Muscle layer of duodenum (tissue), 2 donors: Measurements from ENCODE around the gene TOP1.

Experiments used
- H3K27ac ChIP-seq: one replicate; pipeline ENCODE4 v1.7.0; 2013; ENCODE audit warnings: mild to moderate bottlenecking, low read length
- H3K27me3 ChIP-seq: one replicate; pipeline ENCODE4 v1.7.0; 2013; ENCODE audit warnings: low read depth, mild to moderate bottlenecking, control low read depth, low read length
- H3K36me3 ChIP-seq, 2 donors: one replicate each; pipeline ENCODE4 v1.7.0; 2013; ENCODE audit warnings: low read length in 2 of 2, control low read depth in 1 of 2, mild to moderate bottlenecking in 1 of 2; ENCODE audit not compliant: insufficient read depth in 2 of 2, control insufficient read depth in 1 of 2
- H3K4me1 ChIP-seq, 2 donors: one replicate each; pipeline ENCODE4 v1.7.0; 2013; ENCODE audit warnings: low read length in 2 of 2, mild to moderate bottlenecking in 2 of 2, control low read depth in 1 of 2, moderate library complexity in 1 of 2; ENCODE audit not compliant: insufficient read depth in 2 of 2, control insufficient read depth in 1 of 2
- H3K4me3 ChIP-seq, 2 donors: one replicate each; pipeline ENCODE4 v1.7.0; 2013; ENCODE audit warnings: low read length in 2 of 2, low read depth in 1 of 2, mild to moderate bottlenecking in 1 of 2
- H3K9me3 ChIP-seq, 2 donors: one replicate each; pipeline ENCODE4 v1.7.0; 2013; ENCODE audit warnings: low read length in 2 of 2, control low read depth in 1 of 2, mild to moderate bottlenecking in 1 of 2; ENCODE audit not compliant: control insufficient read depth in 1 of 2
- donor health status: healthy.

Gene TOP1

DNA sequence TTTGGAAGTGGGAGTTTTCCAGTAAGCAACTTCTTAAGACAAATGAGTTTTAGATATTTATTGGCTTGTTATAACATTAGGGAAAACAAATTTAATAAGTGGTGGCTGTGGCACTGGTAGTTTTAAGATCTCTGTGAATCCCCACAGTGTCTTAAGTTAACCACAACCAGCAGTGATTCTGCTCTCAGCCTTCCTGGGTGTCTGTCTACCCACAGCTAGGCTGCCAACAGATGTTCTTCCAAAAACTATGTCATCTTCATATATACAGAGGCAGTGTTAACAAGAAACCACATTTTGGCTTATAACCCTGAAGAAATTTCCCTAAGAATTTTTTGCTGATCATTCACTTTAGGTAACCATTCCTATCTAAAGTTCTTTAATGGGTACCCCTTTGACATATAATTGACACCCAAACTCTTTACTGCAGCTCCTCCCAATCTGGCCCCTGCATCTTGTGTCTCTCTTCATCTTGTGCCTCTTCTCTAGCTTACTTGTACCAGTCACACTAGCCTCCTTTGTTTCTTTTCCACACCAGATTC is 52.7 kb downstream of the TOP1 start:
- peaks cover 45 to 63% of the 10 kb centered on the region in 2 donors for H3K36me3 ChIP-seq
- H3K27me3 ChIP-seq, result no peaks in the 10 kb centered on the region
- peaks cover 4 to 20% of the 10 kb centered on the region in 2 donors for H3K4me1 ChIP-seq
- no peak overlapping the region for H3K27ac ChIP-seq
- H3K9me3 ChIP-seq, result no peaks in the 10 kb centered on the region
- H3K4me3 ChIP-seq, result no peak overlapping the region

DNA sequence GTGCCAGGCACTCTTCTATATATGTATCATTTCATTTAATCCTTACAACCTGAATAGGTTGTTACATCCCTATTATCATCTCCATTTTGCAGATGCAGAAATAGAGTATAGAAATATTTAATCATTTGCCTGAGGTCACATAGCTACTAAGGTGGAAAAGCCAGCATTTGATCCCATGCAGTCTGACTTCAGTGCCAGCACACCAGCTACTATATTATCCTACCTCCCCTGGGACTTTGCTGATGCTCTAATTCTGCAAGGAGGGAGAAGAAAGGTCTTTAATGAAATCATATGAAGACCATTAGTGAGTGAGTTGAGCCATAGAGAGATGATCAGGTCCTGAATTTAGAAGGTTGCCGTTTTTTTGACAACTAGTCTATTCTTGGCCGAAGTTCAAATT is 53.7 kb downstream of the TOP1 start:
- Histone ChIP-seq H3K9me3 (no peaks in the 10 kb centered on the region), H3K4me1 (peaks cover 4 to 20% of the 10 kb centered on the region in 2 donors), H3K36me3 (peaks cover 51 to 67% of the 10 kb centered on the region in 2 donors), H3K27ac (no peak overlapping the region), H3K27me3 (no peaks in the 10 kb centered on the region), H3K4me3 (no peak overlapping the region)

DNA sequence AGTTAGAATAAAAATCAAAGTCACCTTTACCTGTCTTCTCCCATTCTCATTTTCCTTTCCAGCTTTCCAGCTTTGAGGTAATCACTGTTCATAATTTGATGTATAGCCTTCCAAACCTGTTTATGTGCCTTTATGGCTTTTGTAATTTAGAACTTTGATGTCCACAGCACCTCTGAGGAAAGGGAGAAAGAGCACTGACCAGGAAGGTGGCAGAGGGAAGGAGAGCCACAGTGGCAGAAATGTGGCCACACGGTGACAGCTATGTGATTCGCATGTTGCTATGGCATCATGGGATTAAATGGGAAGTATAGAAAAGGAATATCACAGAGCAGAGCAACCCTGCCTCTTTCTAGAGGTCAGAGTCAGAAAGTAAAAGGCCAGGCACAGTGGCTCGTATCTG is 57.0 kb downstream of the TOP1 start:
- peaks cover 48 to 54% of the 10 kb centered on the region in 2 donors for H3K36me3 ChIP-seq
- H3K4me3 ChIP-seq, result no peak overlapping the region

DNA sequence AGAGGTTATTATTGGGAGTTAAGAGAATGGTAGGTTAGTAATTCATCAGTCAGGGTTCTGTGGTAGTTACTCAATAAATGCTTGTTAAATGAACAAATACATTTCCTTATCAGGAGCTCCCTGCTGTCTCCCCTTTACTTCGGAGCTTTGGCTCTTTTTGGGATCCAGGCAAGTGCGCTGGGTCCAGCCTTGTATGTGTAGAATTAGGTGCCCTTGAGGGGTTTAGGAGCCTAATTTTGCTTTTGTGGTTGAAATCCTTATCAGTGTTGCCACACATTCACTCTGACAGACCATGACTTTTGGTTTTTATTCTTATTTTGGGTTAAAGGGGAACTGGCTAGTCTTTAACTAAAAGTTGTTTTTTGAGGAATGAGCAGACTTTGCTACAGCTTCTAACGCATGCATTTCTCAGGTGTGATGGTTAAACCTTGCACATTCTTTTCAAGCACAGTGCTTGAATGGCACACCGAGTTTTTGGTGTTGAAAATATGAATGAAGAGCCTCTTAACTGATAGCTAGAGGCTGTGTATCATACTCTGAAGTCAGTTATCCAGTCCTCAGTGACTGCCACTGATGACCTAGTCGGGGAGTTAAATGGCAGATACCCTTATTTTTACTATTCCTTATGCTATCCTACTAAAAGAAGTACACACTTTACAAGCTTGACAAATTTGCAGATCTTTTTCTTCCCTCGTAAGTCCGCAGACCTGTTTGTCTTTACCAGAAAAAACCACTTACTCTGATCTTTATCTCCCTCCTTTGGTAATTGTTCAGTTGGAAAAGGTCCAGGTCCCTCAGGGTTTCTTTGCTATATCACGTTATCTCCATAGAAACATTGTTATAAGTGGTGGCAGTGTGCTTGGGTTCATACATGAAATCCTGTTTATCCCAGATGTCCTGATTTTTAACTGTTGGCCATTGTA is 58.0 kb downstream of the TOP1 start:
- Histone ChIP-seq H3K9me3 (no peaks in the 10 kb centered on the region), H3K36me3 (peaks cover 38 to 44% of the 10 kb centered on the region in 2 donors), H3K27me3 (no peaks in the 10 kb centered on the region), H3K27ac (no peak overlapping the region), H3K4me3 (no peak overlapping the region), H3K4me1 (no peaks in the 10 kb centered on the region)

More for the DNA sequence above, 57.0 kb downstream of the TOP1 start:
- Histone ChIP-seq H3K27ac (no peak overlapping the region), H3K4me1 (peaks cover 0 to 4% of the 10 kb centered on the region in 2 donors), H3K9me3 (no peaks in the 10 kb centered on the region), H3K27me3 (no peaks in the 10 kb centered on the region)

DNA sequence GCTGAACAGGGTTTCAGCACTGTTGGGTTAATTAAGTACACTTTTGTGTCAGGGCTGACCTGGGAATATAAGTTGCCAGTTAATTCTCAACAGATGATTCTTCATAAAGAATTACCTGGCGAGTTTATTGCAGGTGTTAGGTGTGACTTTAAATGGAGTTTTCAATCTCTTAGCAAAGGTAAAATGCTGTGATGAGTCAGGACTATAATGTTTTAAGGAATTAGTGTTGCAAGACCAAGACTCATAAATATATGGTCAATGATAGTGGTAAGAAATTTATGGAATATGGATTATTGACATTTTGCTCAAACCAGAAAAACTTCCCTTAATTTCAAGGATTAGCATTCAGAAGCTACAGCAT is 58.7 kb downstream of the TOP1 start:
- H3K9me3 ChIP-seq, result no peaks in the 10 kb centered on the region
- peaks cover 32 to 43% of the 10 kb centered on the region in 2 donors for H3K36me3 ChIP-seq
- H3K27me3 ChIP-seq, result no peaks in the 10 kb centered on the region
- H3K4me3 ChIP-seq, result no peak overlapping the region
- no peaks in the 10 kb centered on the region for H3K4me1 ChIP-seq
- no peak overlapping the region for H3K27ac ChIP-seq

DNA sequence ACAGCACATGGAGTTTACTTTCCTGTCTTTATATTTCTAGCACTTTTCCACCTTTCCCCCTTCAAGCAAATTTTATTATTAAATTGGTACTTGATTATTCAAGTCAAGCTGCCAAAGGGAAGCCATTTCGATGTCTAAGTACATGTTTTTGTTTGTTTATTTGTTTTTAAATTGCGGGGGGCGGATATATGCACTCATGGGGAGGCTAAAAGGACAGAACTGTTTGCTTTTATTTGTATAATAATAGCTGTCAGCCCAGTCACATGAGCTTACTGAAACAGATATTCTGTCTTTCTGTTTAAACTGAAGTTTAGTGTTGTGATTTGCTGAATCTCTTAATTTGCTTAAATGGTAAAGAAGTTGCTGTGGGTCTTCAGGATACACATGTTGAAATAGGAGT is 59.2 kb downstream of the TOP1 start:
- Histone ChIP-seq H3K4me1 (no peaks in the 10 kb centered on the region), H3K4me3 (no peak overlapping the region), H3K27me3 (no peaks in the 10 kb centered on the region), H3K27ac (no peak overlapping the region), H3K9me3 (no peaks in the 10 kb centered on the region), H3K36me3 (peaks cover 32 to 43% of the 10 kb centered on the region in 2 donors)

DNA sequence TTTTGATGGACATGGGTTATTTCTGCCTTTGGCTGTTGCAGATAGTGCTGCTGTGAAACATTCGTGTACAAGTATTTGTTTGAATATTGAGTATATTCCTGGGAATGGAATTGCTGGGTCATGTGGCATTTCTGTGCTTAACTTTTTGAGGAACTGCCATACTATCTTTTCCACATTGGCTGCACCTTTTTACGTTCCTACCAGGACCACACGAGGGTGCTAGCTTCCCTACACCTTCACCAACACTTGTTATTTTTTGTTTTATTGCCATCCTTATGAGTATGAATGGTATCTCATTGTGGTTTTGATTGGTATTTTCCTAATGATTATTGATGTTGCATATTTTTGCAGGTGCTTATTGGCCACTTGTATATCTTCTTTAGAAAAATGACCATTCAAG is 60.9 kb downstream of the TOP1 start:
- no peaks in the 10 kb centered on the region for H3K27me3 ChIP-seq
- H3K27ac ChIP-seq, result no peak overlapping the region
- H3K4me3 ChIP-seq, result no peak overlapping the region
- H3K4me1 ChIP-seq, result no peaks in the 10 kb centered on the region
- peaks cover 37 to 41% of the 10 kb centered on the region in 2 donors for H3K36me3 ChIP-seq
- H3K9me3 ChIP-seq, result no peaks in the 10 kb centered on the region

DNA sequence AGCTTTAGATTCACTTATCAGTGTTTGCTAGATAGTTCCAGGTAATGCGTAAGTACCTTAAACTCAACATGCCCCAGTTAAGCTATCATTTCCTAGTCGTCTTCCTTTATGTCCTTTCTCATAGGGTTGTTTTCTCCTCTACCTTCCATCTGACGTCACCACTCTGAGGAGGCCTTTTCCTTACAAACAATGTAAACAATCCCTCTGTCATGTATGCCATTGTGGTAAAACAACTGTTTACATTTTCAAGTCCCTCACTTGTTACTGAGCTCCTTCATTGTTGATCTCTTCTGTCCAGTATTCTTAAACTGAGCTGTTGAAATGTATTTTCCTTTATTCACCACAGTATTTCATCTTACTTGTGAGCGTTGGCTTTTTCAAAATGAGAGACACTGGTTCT is 63.3 kb downstream of the TOP1 start:
- Histone ChIP-seq H3K4me3 (no peak overlapping the region), H3K36me3 (peaks cover 26 to 33% of the 10 kb centered on the region in 2 donors), H3K27ac (no peak overlapping the region), H3K4me1 (no peaks in the 10 kb centered on the region), H3K9me3 (no peaks in the 10 kb centered on the region), H3K27me3 (no peaks in the 10 kb centered on the region)

DNA sequence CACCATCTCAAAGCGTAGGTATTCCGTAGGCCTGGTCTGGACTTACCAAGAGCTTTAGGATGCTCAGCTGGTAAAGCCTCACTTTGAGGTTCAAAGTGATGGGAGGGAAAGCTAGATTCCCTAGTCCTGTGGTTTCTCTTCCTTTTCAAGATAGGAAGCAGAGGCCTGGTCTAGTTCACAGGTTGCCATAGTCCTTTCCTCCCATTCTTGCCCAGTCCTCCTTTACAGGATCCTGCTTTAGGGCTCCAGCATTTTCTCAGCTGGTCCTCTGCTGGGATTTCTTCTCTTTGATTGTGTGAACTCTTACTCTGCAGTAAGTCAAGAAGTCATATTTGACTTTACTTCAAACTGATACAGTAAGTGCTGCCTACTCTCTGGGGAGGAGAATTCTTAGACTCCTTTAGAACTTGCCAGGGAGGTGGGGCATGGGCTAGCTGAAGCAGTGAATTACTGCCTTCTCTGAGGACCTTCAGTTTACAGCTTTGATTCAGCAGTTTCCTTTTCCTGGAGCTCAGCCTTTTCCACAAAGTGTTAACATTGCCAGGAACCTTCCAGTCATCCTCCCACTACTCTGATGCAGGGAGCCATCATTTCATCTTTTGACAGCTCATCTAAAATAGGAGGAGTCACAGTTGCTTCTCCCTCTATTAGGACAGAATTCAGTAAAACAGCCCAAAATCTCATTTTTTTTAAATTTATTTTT is 65.9 kb downstream of the TOP1 start:
- no peaks in the 10 kb centered on the region for H3K9me3 ChIP-seq
- peak overlapping the region; percentile 41 for H3K27ac ChIP-seq
- no peak overlapping the region for H3K4me3 ChIP-seq
- peaks cover 38 to 54% of the 10 kb centered on the region in 2 donors for H3K36me3 ChIP-seq
- no peaks in the 10 kb centered on the region for H3K4me1 ChIP-seq
- no peaks in the 10 kb centered on the region for H3K27me3 ChIP-seq

DNA sequence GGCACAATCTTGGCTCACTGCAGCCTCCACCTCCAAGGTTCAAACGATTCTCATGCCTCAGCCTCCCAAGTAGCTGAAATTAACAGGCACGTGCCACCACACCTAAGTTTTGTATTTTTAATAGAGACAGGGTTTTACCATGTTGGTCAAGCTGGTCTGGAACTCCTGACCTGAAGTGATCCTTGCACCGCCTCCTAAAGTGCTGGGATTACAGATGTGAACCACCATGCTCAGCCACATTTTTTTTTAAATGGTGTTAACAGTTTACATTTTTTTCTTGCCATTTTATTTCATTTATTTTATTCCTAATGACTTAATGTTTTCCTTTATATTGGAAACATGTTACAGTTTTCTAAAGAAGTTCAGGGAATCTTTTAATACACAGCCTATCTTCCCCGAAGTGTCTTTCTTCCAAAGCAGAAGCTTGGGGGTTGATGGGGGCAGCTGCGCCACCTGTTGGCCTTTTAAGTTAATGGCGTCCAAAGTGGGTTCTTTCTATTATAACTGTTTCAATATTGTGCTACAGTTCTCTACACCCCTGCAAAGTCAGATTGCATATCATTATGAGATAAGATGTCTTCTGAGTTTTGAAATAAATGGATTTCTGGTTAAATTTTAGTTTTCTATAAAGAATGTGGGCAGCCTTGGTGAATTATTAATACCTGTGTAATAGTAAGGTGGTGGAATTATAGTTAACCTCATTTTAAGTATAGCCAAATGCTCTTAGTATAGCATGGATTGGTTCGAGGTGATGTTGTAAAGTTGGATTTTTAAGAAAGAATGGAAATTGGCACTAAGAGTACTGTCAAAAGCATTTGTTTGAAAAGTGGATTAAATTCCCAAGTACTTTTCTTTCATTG is 66.7 kb downstream of the TOP1 start:
- Histone ChIP-seq H3K36me3 (peaks cover 44 to 62% of the 10 kb centered on the region in 2 donors), H3K27ac (no peak overlapping the region), H3K4me3 (no peak overlapping the region), H3K27me3 (no peaks in the 10 kb centered on the region), H3K4me1 (no peaks in the 10 kb centered on the region), H3K9me3 (no peaks in the 10 kb centered on the region)
